ENCODE measurements around the gene PEAR1.

- TF ChIP-seq SP1 (IDR thresholded peaks at IDR 0.05) (no peak), PKNOX1 (IDR thresholded peaks at IDR 0.05) (no peak), FOXK2 (IDR thresholded peaks at IDR 0.05) (no peak), SUZ12 (IDR thresholded peaks at IDR 0.05) (no peak), HDGF (IDR thresholded peaks at IDR 0.05; ENCODE audit: borderline replicate concordance) (no peak), BHLHE40 (IDR thresholded peaks at IDR 0.05; ENCODE audit: borderline replicate concordance) (no peak), ARNT (IDR thresholded peaks at IDR 0.05) (no peak)
These were observed 15.0 kb downstream of the PEAR1 start for GRCh38 chr1:156908541-156908940.
